Neural cell (in vitro differentiated cells): ENCODE measurements around the gene PNMA6A. TPM values are rescaled to one million over a fixed set of nuclear protein-coding genes. Genes with fewer than 3 reads are reported as not detected.
"Not testable (repeated sequence)": the region's sequence is repeated elsewhere in the genome, so short reads cannot be mapped to it uniquely, and the experiment has no call there.

Experiments used
- H2AFZ ChIP-seq: fragments of 200-600, 300-800 bp; sonication (generic), shearing (Covaris generic); 2 replicates; pipeline ENCODE4 v1.6.0; 2014; ENCODE audit warnings: low read depth, mild to moderate bottlenecking, antibody characterized with exemption, low read length, moderate library complexity
- H3F3A ChIP-seq: fragments of 200-600 bp; shearing (Covaris generic); 2 replicates; pipeline ENCODE4 v1.6.1; 2016; ENCODE audit warnings: mild to moderate bottlenecking, moderate library complexity, mixed read lengths, antibody characterized with exemption, low read length; ENCODE audit not compliant: insufficient read depth, poor library complexity, severe bottlenecking
- H3K27ac ChIP-seq: fragments of 200-600, 300-800 bp; sonication (generic), shearing (Covaris generic); 2 replicates; pipeline ENCODE4 v1.5.1; 2014; ENCODE audit warnings: mild to moderate bottlenecking, low read length, moderate library complexity
- H3K27me3 ChIP-seq: fragments of 300-800, 200-600 bp; sonication (generic), shearing (Covaris generic); 2 replicates; pipeline ENCODE4 v1.6.0; 2014; ENCODE audit warnings: mild to moderate bottlenecking, low read depth, low read length, moderate library complexity; ENCODE audit not compliant: insufficient read depth
- H3K36me3 ChIP-seq: fragments of 300-800, 200-600 bp; sonication (generic), shearing (Covaris generic); 2 replicates; pipeline ENCODE4 v1.5.1; 2014; ENCODE audit warnings: mild to moderate bottlenecking, antibody characterized with exemption, low read length, moderate library complexity; ENCODE audit not compliant: insufficient read depth
- H3K4me2 ChIP-seq: fragments of 300-800, 200-600 bp; sonication (generic), shearing (Covaris generic); 2 replicates; pipeline ENCODE4 v1.6.0; 2014; ENCODE audit warnings: mild to moderate bottlenecking, low read length
- H3K4me3 ChIP-seq: fragments of 300-800, 200-600 bp; sonication (generic), shearing (Covaris generic); 2 replicates; pipeline ENCODE4 v1.5.1; 2014; ENCODE audit warnings: mild to moderate bottlenecking, low read length, moderate library complexity
- H3K79me2 ChIP-seq: fragments of 200-600 bp; shearing (Covaris generic); replicated peaks from 2 replicates; pipeline ENCODE4 v1.6.0; 2014; ENCODE audit warnings: mild to moderate bottlenecking, low read length, moderate library complexity; ENCODE audit not compliant: insufficient read depth
- H3K9ac ChIP-seq: fragments of 300-800, 200-600 bp; sonication (generic), shearing (Covaris generic); 2 replicates; pipeline ENCODE4 v1.6.1; 2016; ENCODE audit warnings: mild to moderate bottlenecking, low read length, mixed read lengths
- H3K9me2 ChIP-seq: fragments of 200-600 bp; shearing (Covaris generic); 2 replicates; pipeline ENCODE4 v1.6.1; 2016; ENCODE audit warnings: mild to moderate bottlenecking, low read length, mixed read lengths; ENCODE audit not compliant: insufficient read depth
- H3K9me3 ChIP-seq: fragments of 200-600, 300-800 bp; sonication (generic), shearing (Covaris generic); 2 replicates; pipeline ENCODE4 v1.6.1; 2016; ENCODE audit warnings: mild to moderate bottlenecking, mixed run types, low read length, moderate library complexity, mixed read lengths
- H4K20me1 ChIP-seq: fragments of 200-600 bp; shearing (Covaris generic); 2 replicates; pipeline ENCODE4 v1.6.1; 2016; ENCODE audit warnings: mild to moderate bottlenecking, mixed run types; ENCODE audit not compliant: insufficient read depth
- EP300 ChIP-seq: fragments of 450-650 bp; conservative IDR thresholded peaks from 2 replicates; pipeline ENCODE4 v1.6.1; 2014; ENCODE audit warnings: antibody characterized with exemption, mild to moderate bottlenecking, moderate library complexity; ENCODE audit not compliant: poor library complexity, severe bottlenecking
- EZH2 ChIP-seq: fragments of 200-600, 300-800 bp; shearing (Covaris generic), sonication (generic); IDR thresholded peaks from 2 replicates; pipeline ENCODE4 v1.6.1; 2014; ENCODE audit warnings: antibody characterized with exemption, low read length, borderline replicate concordance, mild to moderate bottlenecking; ENCODE audit not compliant: insufficient read depth, poor library complexity, severe bottlenecking
- RAD21 ChIP-seq: fragments of 450-650 bp; conservative IDR thresholded peaks from 2 replicates; pipeline ENCODE4 v1.6.1; 2014; ENCODE audit warnings: antibody characterized with exemption, mild to moderate bottlenecking, moderate library complexity
- REST ChIP-seq: IDR thresholded peaks from 2 replicates; pipeline ENCODE4 v1.6.1; 2012; ENCODE audit warnings: borderline replicate concordance
- TAF1 ChIP-seq: IDR thresholded peaks from 2 replicates; pipeline ENCODE4 v1.6.1; 2012; ENCODE audit warnings: low read depth
- polyA plus RNA-seq: library from polyadenylated mRNA; depleted of rRNA; stranded (reverse); fragments of >200 nt; gene quantifications from 2 replicates; pipeline ENCODE4 v1.2.3, GENCODE V29; 2014

Gene PNMA6A
- polyA plus RNA-seq, 1 donor from 2014 or later = 11.3 TPM

DNA sequence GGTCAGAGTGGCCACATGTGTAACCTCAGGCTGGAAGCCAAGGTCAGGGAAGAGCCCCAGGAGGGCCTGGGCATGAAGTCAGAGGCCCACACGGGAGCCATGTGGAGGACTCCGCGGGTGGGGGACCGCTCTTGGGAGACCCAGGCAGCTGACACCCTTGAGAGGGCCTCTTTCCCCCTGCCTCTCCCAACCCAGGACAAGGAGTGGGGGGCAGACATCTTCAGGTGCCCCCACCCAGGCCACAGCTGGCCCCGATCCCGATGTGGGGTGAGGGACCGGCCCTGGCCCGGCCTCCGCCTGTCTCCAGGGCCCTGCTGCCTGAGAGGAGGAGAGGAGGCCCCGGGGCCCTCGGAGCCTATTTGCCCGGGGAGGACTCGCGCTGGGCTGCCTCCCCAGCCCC is 3.1 kb downstream of the PNMA6A start:
- H3K4me3 ChIP-seq = no peak overlapping the region
- no peak overlapping the region for H3K9ac ChIP-seq
- no peaks in the 10 kb centered on the region for H3K27me3 ChIP-seq
- TF ChIP-seq TAF1 (no peak), REST (no peak), RAD21 (no peak)
- H3K9me2 ChIP-seq = no peaks in the 10 kb centered on the region
- H3K36me3 ChIP-seq = no peaks in the 10 kb centered on the region
- no peak overlapping the region for H3K27ac ChIP-seq
- no peak overlapping the region for H2AFZ ChIP-seq
- H3F3A ChIP-seq = no peaks in the 10 kb centered on the region
- H3K9me3 ChIP-seq = no peaks in the 10 kb centered on the region
- H3K4me2 ChIP-seq = no peak overlapping the region
- H4K20me1 ChIP-seq = no peaks in the 10 kb centered on the region
- H3K79me2 ChIP-seq = no peaks in the 10 kb centered on the region

DNA sequence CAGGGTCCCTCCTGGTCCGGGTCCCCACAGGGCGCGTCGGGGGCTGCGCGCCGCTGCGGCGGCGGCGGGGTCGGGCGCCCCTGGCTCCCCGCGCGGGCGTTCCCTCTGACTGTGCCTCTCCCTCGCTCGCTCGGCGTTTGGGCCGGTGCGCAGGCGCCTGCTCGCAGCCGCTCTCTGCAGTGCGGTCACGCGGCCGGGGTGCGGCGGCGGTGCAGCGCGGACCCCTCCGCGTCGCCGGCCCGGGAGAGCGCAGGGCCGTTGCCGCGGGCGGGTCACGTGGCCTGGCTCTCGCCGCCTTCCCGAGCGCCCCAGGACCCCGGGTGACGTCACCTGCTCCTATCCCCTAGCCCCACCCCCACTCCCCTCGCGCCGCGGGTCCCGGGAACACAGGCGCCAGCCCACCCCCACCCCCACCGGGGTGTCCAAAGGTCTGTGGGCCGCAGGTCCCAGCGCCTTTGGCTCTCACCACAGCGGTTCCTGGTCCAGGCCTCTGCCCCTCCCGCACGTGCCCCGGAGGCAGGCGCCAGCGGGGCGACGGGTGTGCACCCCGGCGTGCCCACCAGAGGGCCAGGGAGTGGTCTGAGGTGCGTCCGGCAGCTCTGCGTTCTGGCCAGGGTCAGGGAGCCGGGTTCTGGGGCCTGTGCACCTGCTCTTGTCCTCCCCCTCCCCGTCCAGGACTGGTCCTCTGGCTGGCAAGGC is 5.3 kb downstream of the PNMA6A start:
- not testable (repeated sequence) for H3K9me2 ChIP-seq, H3F3A ChIP-seq, H2AFZ ChIP-seq

DNA sequence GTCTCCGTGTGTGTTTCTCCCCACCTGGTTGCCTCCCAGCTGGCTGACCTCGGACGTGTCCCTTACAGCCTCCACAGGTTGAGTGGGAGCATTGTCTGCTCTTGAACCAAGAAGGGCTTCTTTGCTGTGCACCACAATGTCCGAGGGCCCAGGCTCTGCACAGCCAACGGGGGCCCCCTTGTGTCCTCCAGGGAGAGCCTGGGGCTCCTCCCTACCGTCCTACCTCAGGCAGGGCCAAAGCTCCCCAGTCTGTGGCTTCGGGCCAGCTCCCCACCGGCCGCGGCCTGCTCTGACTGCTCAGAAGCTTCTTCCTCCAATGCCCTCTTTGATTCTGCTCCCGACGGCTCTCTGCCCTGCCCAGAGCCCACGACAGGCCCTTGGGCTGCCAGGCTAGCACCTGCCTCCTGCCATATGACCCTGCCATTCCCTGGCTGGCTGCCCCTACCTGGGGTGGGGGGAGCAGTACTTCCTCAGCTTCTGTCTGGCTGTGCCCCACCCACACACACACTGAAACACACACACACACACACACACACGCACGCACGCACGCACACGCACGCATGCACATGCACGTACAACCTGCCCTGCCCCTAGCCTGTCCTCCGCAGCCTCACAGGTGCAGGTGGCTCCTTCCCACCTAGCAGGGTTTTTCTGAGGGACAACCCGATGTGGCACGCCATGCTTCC is 11.1 kb downstream of the PNMA6A start:
- not testable (repeated sequence) for H3K4me2 ChIP-seq, H3F3A ChIP-seq, H3K9me3 ChIP-seq, H3K27ac ChIP-seq, H3K4me3 ChIP-seq, H4K20me1 ChIP-seq, H3K9ac ChIP-seq, H2AFZ ChIP-seq, H3K36me3 ChIP-seq, H3K27me3 ChIP-seq, H3K79me2 ChIP-seq, H3K9me2 ChIP-seq

More for the DNA sequence above, 5.3 kb downstream of the PNMA6A start:
- not testable (repeated sequence) for H4K20me1 ChIP-seq, H3K4me2 ChIP-seq, H3K9me3 ChIP-seq, H3K27ac ChIP-seq, H3K79me2 ChIP-seq, H3K27me3 ChIP-seq, H3K4me3 ChIP-seq, H3K36me3 ChIP-seq, H3K9ac ChIP-seq

DNA sequence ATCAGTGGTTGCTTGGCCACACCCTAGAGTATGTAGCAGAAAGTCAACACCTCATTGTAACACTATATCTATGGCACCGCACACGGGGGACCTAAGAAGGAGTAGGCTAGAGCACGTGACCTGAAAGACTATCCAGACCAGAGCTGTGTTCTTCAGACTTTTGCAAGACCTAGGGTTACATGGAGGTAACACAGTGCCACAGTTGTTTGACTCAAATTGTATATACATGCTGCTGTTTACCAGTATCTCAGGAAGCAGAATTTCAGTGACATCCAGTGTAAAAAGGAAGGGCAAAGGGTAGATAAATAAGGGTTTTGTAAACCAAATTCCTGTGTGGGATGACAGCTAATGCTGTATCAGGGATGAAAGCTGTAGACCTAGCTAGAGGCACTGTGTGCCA is 30.2 kb downstream of the PNMA6A start:
- Histone ChIP-seq H3K9me3 (no peaks in the 10 kb centered on the region), H2AFZ (no peak overlapping the region), H3K4me3 (no peak overlapping the region), H3K27me3 (no peaks in the 10 kb centered on the region), H3K36me3 (no peaks in the 10 kb centered on the region), H3F3A (no peaks in the 10 kb centered on the region), H3K9ac (no peak overlapping the region), H3K4me2 (no peak overlapping the region), H4K20me1 (no peaks in the 10 kb centered on the region), H3K27ac (no peak overlapping the region), H3K79me2 (no peaks in the 10 kb centered on the region), H3K9me2 (no peaks in the 10 kb centered on the region)
- TF ChIP-seq EZH2 (no peak), REST (no peak), TAF1 (no peak), EP300 (no peak), RAD21 (no peak)

- not testable (repeated sequence) for H3K36me3 ChIP-seq, H3K9me3 ChIP-seq, H3K27ac ChIP-seq, H3K9ac ChIP-seq, H2AFZ ChIP-seq, H3K4me2 ChIP-seq, H3K4me3 ChIP-seq, H3K79me2 ChIP-seq, H3K9me2 ChIP-seq, H3F3A ChIP-seq, H4K20me1 ChIP-seq, H3K27me3 ChIP-seq
Measured at GRCh38 chrX:153104959-153105358, 32.7 kb downstream of the PNMA6A start.
